ENCODE data around the gene PRR23E.

Gene PRR23E

GRCh38 chr3:127209840-127210653 lies 17.1 kb downstream of the PRR23E start:
- no peaks in the 10 kb centered on the region for H3K79me2 ChIP-seq (ENCODE audit: control insufficient read depth, insufficient read depth, low read length)

GRCh38 chr3:127210654-127210943 lies 17.7 kb downstream of the PRR23E start:
- H2AK5ac ChIP-seq (ENCODE audit: low read length) = no peak overlapping the region
- no peaks in the 10 kb centered on the region for H3K27me3 ChIP-seq (ENCODE audit: insufficient read depth, low read length, poor library complexity)
- WGBS (ENCODE audit: extremely low coverage, insufficient coverage, low lambda C conversion rate) = no CpG with 5 or more reads among the region's 7 CpGs
- no peaks in the 10 kb centered on the region for H3K36me3 ChIP-seq (ENCODE audit: control insufficient read depth, insufficient read depth, low read length)
- no peak overlapping the region for H3K23ac ChIP-seq (ENCODE audit: low read length)
- no peak overlapping the region for H3K27ac ChIP-seq (ENCODE audit: low read depth, low read length)
- no peak for DNase-seq
- H3K4me3 ChIP-seq (ENCODE audit: low read length) = no peak overlapping the region
- H4K8ac ChIP-seq (ENCODE audit: low read depth, low read length) = no peak overlapping the region
- H2BK5ac ChIP-seq (ENCODE audit: low read length) = no peak overlapping the region
- no peak overlapping the region for H3K4ac ChIP-seq (ENCODE audit: low read depth, low read length)
- H3K56ac ChIP-seq (ENCODE audit: low read length) = no peak overlapping the region
- H3K79me2 ChIP-seq (ENCODE audit: control insufficient read depth, insufficient read depth, low read length) = no peaks in the 10 kb centered on the region
- H2BK15ac ChIP-seq (replicated peaks; ENCODE audit: low read depth) = no peak overlapping the region
- peaks cover 11% of the 10 kb centered on the region for H3K4me1 ChIP-seq (ENCODE audit: control insufficient read depth, low read depth, low read length)
- no peak overlapping the region for H3K18ac ChIP-seq (ENCODE audit: low read length)
- H3K79me1 ChIP-seq (ENCODE audit: low read length) = no peaks in the 10 kb centered on the region
- H2BK120ac ChIP-seq (ENCODE audit: low read depth, low read length) = no peak overlapping the region
- no peak overlapping the region for H3K9ac ChIP-seq (ENCODE audit: low read length)
- H4K5ac ChIP-seq (ENCODE audit: low read length) = no peak overlapping the region
- no peak overlapping the region for H3K4me2 ChIP-seq (ENCODE audit: low read length)

More at GRCh38 chr3:127209840-127210653, 17.1 kb downstream of the PRR23E start:
- WGBS (ENCODE audit: extremely low coverage, insufficient coverage, low lambda C conversion rate) = no CpG with 5 or more reads among the region's 14 CpGs
- no peak overlapping the region for H3K56ac ChIP-seq (ENCODE audit: low read length)
- H3K36me3 ChIP-seq (ENCODE audit: control insufficient read depth, insufficient read depth, low read length) = no peaks in the 10 kb centered on the region
- peaks cover 11% of the 10 kb centered on the region for H3K4me1 ChIP-seq (ENCODE audit: control insufficient read depth, low read depth, low read length)
- H3K27me3 ChIP-seq (ENCODE audit: insufficient read depth, low read length, poor library complexity) = no peaks in the 10 kb centered on the region
- no peak overlapping the region for H2BK120ac ChIP-seq (ENCODE audit: low read depth, low read length)
- H3K9ac ChIP-seq (ENCODE audit: low read length) = no peak overlapping the region
- no peak overlapping the region for H3K4me3 ChIP-seq (ENCODE audit: low read length)
- H3K4me2 ChIP-seq (ENCODE audit: low read length) = no peak overlapping the region
- H3K4ac ChIP-seq (ENCODE audit: low read depth, low read length) = no peak overlapping the region
- DNase-seq = peak; percentile 92
- no peak overlapping the region for H4K8ac ChIP-seq (ENCODE audit: low read depth, low read length)
- no peak overlapping the region for H2AK5ac ChIP-seq (ENCODE audit: low read length)
- no peak overlapping the region for H4K5ac ChIP-seq (ENCODE audit: low read length)
- H3K27ac ChIP-seq (ENCODE audit: low read depth, low read length) = no peak overlapping the region
- H3K79me1 ChIP-seq (ENCODE audit: low read length) = no peaks in the 10 kb centered on the region
- no peak overlapping the region for H2BK5ac ChIP-seq (ENCODE audit: low read length)
- H3K18ac ChIP-seq (ENCODE audit: low read length) = no peak overlapping the region
- no peak overlapping the region for H2BK15ac ChIP-seq (replicated peaks; ENCODE audit: low read depth)
- no peak overlapping the region for H3K23ac ChIP-seq (ENCODE audit: low read length)

GRCh38 chr3:127211118-127212060 lies 18.5 kb downstream of the PRR23E start:
- no peaks in the 10 kb centered on the region for H3K79me2 ChIP-seq (ENCODE audit: control insufficient read depth, insufficient read depth, low read length)
- H2BK120ac ChIP-seq (ENCODE audit: low read depth, low read length) = no peak overlapping the region
- peak overlapping the region; percentile 31 for H2AK5ac ChIP-seq (ENCODE audit: low read length)
- WGBS (ENCODE audit: extremely low coverage, insufficient coverage, low lambda C conversion rate) = no CpG with 5 or more reads among the region's 14 CpGs
- no peak overlapping the region for H3K4ac ChIP-seq (ENCODE audit: low read depth, low read length)
- DNase-seq = no peak
- no peak overlapping the region for H3K18ac ChIP-seq (ENCODE audit: low read length)
- no peak overlapping the region for H4K5ac ChIP-seq (ENCODE audit: low read length)
- no peaks in the 10 kb centered on the region for H3K36me3 ChIP-seq (ENCODE audit: control insufficient read depth, insufficient read depth, low read length)
- no peak overlapping the region for H2BK15ac ChIP-seq (replicated peaks; ENCODE audit: low read depth)
- H3K27ac ChIP-seq (ENCODE audit: low read depth, low read length) = no peak overlapping the region
- H2BK5ac ChIP-seq (ENCODE audit: low read length) = no peak overlapping the region
- no peak overlapping the region for H3K4me3 ChIP-seq (ENCODE audit: low read length)
- no peak overlapping the region for H3K9ac ChIP-seq (ENCODE audit: low read length)
- no peak overlapping the region for H4K8ac ChIP-seq (ENCODE audit: low read depth, low read length)
- no peak overlapping the region for H3K56ac ChIP-seq (ENCODE audit: low read length)
- H3K4me2 ChIP-seq (ENCODE audit: low read length) = no peak overlapping the region
- peaks cover 14% of the 10 kb centered on the region for H3K4me1 ChIP-seq (ENCODE audit: control insufficient read depth, low read depth, low read length)
- H3K79me1 ChIP-seq (ENCODE audit: low read length) = no peaks in the 10 kb centered on the region
- H3K27me3 ChIP-seq (ENCODE audit: insufficient read depth, low read length, poor library complexity) = no peaks in the 10 kb centered on the region
- no peak overlapping the region for H3K23ac ChIP-seq (ENCODE audit: low read length)

- H3K9ac ChIP-seq (ENCODE audit: low read length) = no peak overlapping the region
- no peak overlapping the region for H2BK15ac ChIP-seq (replicated peaks; ENCODE audit: low read depth)
- H3K4me2 ChIP-seq (ENCODE audit: low read length) = no peak overlapping the region
- no peaks in the 10 kb centered on the region for H3K79me1 ChIP-seq (ENCODE audit: low read length)
- H3K23ac ChIP-seq (ENCODE audit: low read length) = no peak overlapping the region
- no CpG with 5 or more reads among the region's 3 CpGs for WGBS (ENCODE audit: extremely low coverage, insufficient coverage, low lambda C conversion rate)
- no peaks in the 10 kb centered on the region for H3K27me3 ChIP-seq (ENCODE audit: insufficient read depth, low read length, poor library complexity)
- peaks cover 15% of the 10 kb centered on the region for H3K4me1 ChIP-seq (ENCODE audit: control insufficient read depth, low read depth, low read length)
- no peak overlapping the region for H2AK5ac ChIP-seq (ENCODE audit: low read length)
- no peak overlapping the region for H3K4me3 ChIP-seq (ENCODE audit: low read length)
- H3K36me3 ChIP-seq (ENCODE audit: control insufficient read depth, insufficient read depth, low read length) = no peaks in the 10 kb centered on the region
- H4K5ac ChIP-seq (ENCODE audit: low read length) = no peak overlapping the region
- no peaks in the 10 kb centered on the region for H3K79me2 ChIP-seq (ENCODE audit: control insufficient read depth, insufficient read depth, low read length)
- H3K4ac ChIP-seq (ENCODE audit: low read depth, low read length) = no peak overlapping the region
- H3K18ac ChIP-seq (ENCODE audit: low read length) = no peak overlapping the region
- H3K56ac ChIP-seq (ENCODE audit: low read length) = no peak overlapping the region
- H2BK5ac ChIP-seq (ENCODE audit: low read length) = no peak overlapping the region
- no peak for DNase-seq
- no peak overlapping the region for H4K8ac ChIP-seq (ENCODE audit: low read depth, low read length)
- no peak overlapping the region for H2BK120ac ChIP-seq (ENCODE audit: low read depth, low read length)
- no peak overlapping the region for H3K27ac ChIP-seq (ENCODE audit: low read depth, low read length)
These were observed 19.3 kb downstream of the PRR23E start for GRCh38 chr3:127212231-127212630.

GRCh38 chr3:127212711-127213110 lies 19.8 kb downstream of the PRR23E start:
- H3K4me1 ChIP-seq (ENCODE audit: control insufficient read depth, low read depth, low read length) = peaks cover 15% of the 10 kb centered on the region
- H3K4me2 ChIP-seq (ENCODE audit: low read length) = no peak overlapping the region
- no CpG with 5 or more reads among the region's 5 CpGs for WGBS (ENCODE audit: extremely low coverage, insufficient coverage, low lambda C conversion rate)
- H4K5ac ChIP-seq (ENCODE audit: low read length) = no peak overlapping the region
- no peak overlapping the region for H2BK15ac ChIP-seq (replicated peaks; ENCODE audit: low read depth)
- H4K8ac ChIP-seq (ENCODE audit: low read depth, low read length) = no peak overlapping the region
- no peak overlapping the region for H3K9ac ChIP-seq (ENCODE audit: low read length)
- H3K56ac ChIP-seq (ENCODE audit: low read length) = no peak overlapping the region
- H3K27ac ChIP-seq (ENCODE audit: low read depth, low read length) = no peak overlapping the region
- H3K36me3 ChIP-seq (ENCODE audit: control insufficient read depth, insufficient read depth, low read length) = no peaks in the 10 kb centered on the region
- H3K18ac ChIP-seq (ENCODE audit: low read length) = no peak overlapping the region
- H2AK5ac ChIP-seq (ENCODE audit: low read length) = peak overlapping the region; percentile 7
- DNase-seq = no peak
- no peak overlapping the region for H3K4me3 ChIP-seq (ENCODE audit: low read length)
- no peaks in the 10 kb centered on the region for H3K79me1 ChIP-seq (ENCODE audit: low read length)
- H3K79me2 ChIP-seq (ENCODE audit: control insufficient read depth, insufficient read depth, low read length) = no peaks in the 10 kb centered on the region
- no peak overlapping the region for H3K23ac ChIP-seq (ENCODE audit: low read length)
- H3K4ac ChIP-seq (ENCODE audit: low read depth, low read length) = no peak overlapping the region
- H3K27me3 ChIP-seq (ENCODE audit: insufficient read depth, low read length, poor library complexity) = no peaks in the 10 kb centered on the region
- no peak overlapping the region for H2BK120ac ChIP-seq (ENCODE audit: low read depth, low read length)
- H2BK5ac ChIP-seq (ENCODE audit: low read length) = no peak overlapping the region

Data from mesendoderm (in vitro differentiated cells).